ENCODE results near the gene ECE1. TPM values are rescaled to one million over a fixed set of nuclear protein-coding genes. Genes with fewer than 3 reads are reported as not detected.
A peak's percentile ranks its signal among the peaks of the same experiment; 100 is the strongest.
"Not testable (repeated sequence)": the region's sequence is repeated elsewhere in the genome, so short reads cannot be mapped to it uniquely, and the experiment has no call there.

ECE1 gene
- total RNA-seq, 1 donor from 2014 or later, result 336 TPM

GRCh38 chr1:21175670-21176581 lies 114.3 kb downstream of the ECE1 start:
- H3K36me3 ChIP-seq, result no peaks in the 10 kb centered on the region
- H3K4me3 ChIP-seq, result peak overlapping the region; percentile 72 to 84
- no peak for DNase-seq (ENCODE audit: low spot score in 2 of 2)
- H3K27me3 ChIP-seq, result no peaks in the 10 kb centered on the region
- peaks cover 3 to 7% of the 10 kb centered on the region in 2 donors for H3K4me1 ChIP-seq
- no peak for TF ChIP-seq CTCF (IDR thresholded peaks at IDR 0.05)
- H3K9me3 ChIP-seq, result no peaks in the 10 kb centered on the region
- H3K27ac ChIP-seq, result peak overlapping the region; percentile 80 to 87
- intact Hi-C loops (cut with DNase I), result loop anchor here (5.0 kb wide), 1 partner anchor 389 kb away; the partner anchor contains the start of gene HP1BP3

- peak in 1 of 2 donors; percentile 71 for DNase-seq (ENCODE audit: low spot score in 2 of 2)
- Histone ChIP-seq H3K27ac (peak overlapping the region; percentile 80 to 87), H3K36me3 (no peaks in the 10 kb centered on the region), H3K9me3 (no peaks in the 10 kb centered on the region), H3K4me1 (peaks cover 6 to 7% of the 10 kb centered on the region in 2 donors), H3K27me3 (no peaks in the 10 kb centered on the region), H3K4me3 (peak overlapping the region; percentile 72 to 84)
- no peak for TF ChIP-seq CTCF (IDR thresholded peaks at IDR 0.05)
- intact Hi-C loops (cut with DNase I), result loop anchor here (5.0 kb wide), 1 partner anchor 388 kb away; the partner anchor contains the start of gene HP1BP3
These were observed 115.0 kb downstream of the ECE1 start for GRCh38 chr1:21175324-21175669.

GRCh38 chr1:21174654-21175323 lies 115.5 kb downstream of the ECE1 start:
- intact Hi-C loops (cut with DNase I), result loop anchor here (5.0 kb wide), 1 partner anchor 387 kb away; the partner anchor contains the start of gene HP1BP3
- Histone ChIP-seq H3K27me3 (no peaks in the 10 kb centered on the region), H3K4me1 (peaks cover 6 to 7% of the 10 kb centered on the region in 2 donors), H3K9me3 (no peaks in the 10 kb centered on the region), H3K27ac (peak overlapping the region; percentile 80 to 87), H3K4me3 (peak overlapping the region; percentile 72 to 84), H3K36me3 (no peaks in the 10 kb centered on the region)
- TF ChIP-seq CTCF (IDR thresholded peaks at IDR 0.05), result no peak
- DNase-seq (ENCODE audit: low spot score in 2 of 2), result no peak

- no peak for DNase-seq (ENCODE audit: low spot score in 2 of 2)
- no peak for TF ChIP-seq CTCF (IDR thresholded peaks at IDR 0.05)
- Histone ChIP-seq H3K4me3 (peak overlapping the region; percentile 72 to 84), H3K36me3 (no peaks in the 10 kb centered on the region), H3K27ac (peak overlapping the region; percentile 80 to 87), H3K9me3 (no peaks in the 10 kb centered on the region), H3K4me1 (peaks cover 6 to 7% of the 10 kb centered on the region in 2 donors), H3K27me3 (no peaks in the 10 kb centered on the region)
- intact Hi-C loops (cut with DNase I), result no loop called here
These were observed 116.0 kb downstream of the ECE1 start for GRCh38 chr1:21174230-21174629.

- H3K4me3 ChIP-seq; DNase-seq (ENCODE audit: low spot score in 2 of 2); H3K27me3 ChIP-seq; H3K4me1 ChIP-seq; intact Hi-C loops (cut with DNase I); H3K9me3 ChIP-seq; H3K36me3 ChIP-seq: not testable (repeated sequence)
- peak overlapping the region in 1 of 2 donors; percentile 87 for H3K27ac ChIP-seq
These were observed 117.2 kb downstream of the ECE1 start for GRCh38 chr1:21173096-21173495.

GRCh38 chr1:21170837-21171236 lies 119.4 kb downstream of the ECE1 start:
- Histone ChIP-seq H3K36me3 (peaks cover 7 to 15% of the 10 kb centered on the region in 2 donors), H3K27ac (peak overlapping the region in 1 of 2 donors; percentile 81)
- H3K4me3 ChIP-seq; H3K9me3 ChIP-seq; DNase-seq (ENCODE audit: low spot score in 2 of 2); intact Hi-C loops (cut with DNase I); H3K27me3 ChIP-seq; H3K4me1 ChIP-seq: not testable (repeated sequence)
